K562 (cell line): ENCODE measurements around the gene BMP2K. TPM values are rescaled to one million over a fixed set of nuclear protein-coding genes. Genes with fewer than 3 reads are reported as not detected.

Source experiments
- ATAC-seq: fragments of 200-7000 bp; cut with Tn5 transposase; 3 replicates; pipeline ENCODE4 v1.9.1; 2020; ENCODE audit warnings: moderate library complexity
- BruUV-seq: library from RNA; stranded (reverse); fragments of 400-500 nt; replicated peaks from 2 replicates; lab custom pipeline; 2021; lab: Mats Ljungman, UMichigan
- CTCF ChIA-PET: fragments of 300-600 bp; formaldehyde crosslinking; extraction: SDS; loops from one replicate; lab custom pipeline; 2021; ENCODE audit warnings: low intra/inter-chr PET ratio; lab: Yijun Ruan, JAX
- POLR2A ChIA-PET: fragments of 300-600, 350-650 bp; sonication (Branson Sonifier 250); formaldehyde crosslinking; extraction: SDS; loops from one replicate; lab custom pipeline; 2021; ENCODE audit warnings: antibody characterized with exemption, inconsistent platforms; lab: Yijun Ruan, JAX
- DNase-seq, 4 experiments: peaks; one replicate each; pipeline versions ENCODE4 v3.0.0 to v3.0.0-alpha.2; 2011 to 2018; ENCODE audit warnings: low spot score in 3 of 4, mixed read lengths in 3 of 4; ENCODE audit errors: extremely low read depth in 1 of 4
- FAIRE-seq: peaks from 2 replicates; lab custom pipeline; 2011; peaks lifted over from hg19 to GRCh38; lab: Jason Lieb, UNC
- H2AFZ ChIP-seq: 2 replicates; pipeline ENCODE4 v1.6.0; 2011; ENCODE audit warnings: low read depth, low read length, control low read depth, inconsistent platforms
- H3K27ac ChIP-seq: fragments of 200-600 bp; 3 replicates; pipeline ENCODE4 v1.8.0; 2011; ENCODE audit warnings: low read depth, mild to moderate bottlenecking, control low read depth, inconsistent platforms, low read length, moderate library complexity, mixed read lengths; ENCODE audit errors: extremely low read depth
- H3K27me3 ChIP-seq, 2 experiments: fragments of 300-600 bp in 1 of 2; 2 replicates in 1 of 2; 3 replicates in 1 of 2; pipeline versions ENCODE4 v1.6.0 to v1.8.0; 2011; ENCODE audit warnings: inconsistent platforms in 2 of 2, low read length in 2 of 2, mild to moderate bottlenecking in 1 of 2, mixed read lengths in 1 of 2, moderate library complexity in 1 of 2; ENCODE audit not compliant: control insufficient read depth in 2 of 2, insufficient read depth in 2 of 2
- H3K36me3 ChIP-seq: fragments of 300-600 bp; 3 replicates; pipeline ENCODE4 v1.8.0; 2011; ENCODE audit warnings: mild to moderate bottlenecking, low read length, inconsistent platforms; ENCODE audit not compliant: control insufficient read depth, insufficient read depth
- H3K4me1 ChIP-seq, 2 experiments: fragments of 200-600 bp in 1 of 2; replicated peaks in 1 of 2; 2 replicates in 1 of 2; 3 replicates in 1 of 2; pipeline versions ENCODE4 v1.5.1 to v1.8.0; 2011; ENCODE audit warnings: inconsistent platforms in 2 of 2, low read length in 2 of 2, mild to moderate bottlenecking in 1 of 2, mixed read lengths in 1 of 2, moderate library complexity in 1 of 2; ENCODE audit not compliant: control insufficient read depth in 2 of 2, insufficient read depth in 2 of 2
- H3K4me2 ChIP-seq: 2 replicates; pipeline ENCODE4 v1.6.1; 2011; ENCODE audit warnings: low read length, control low read depth, inconsistent platforms, mixed read lengths; ENCODE audit not compliant: insufficient read depth
- H3K4me3 ChIP-seq: fragments of 200-600 bp; sonication (generic), shearing (Covaris generic); 2 replicates; pipeline ENCODE4 v1.5.1; 2016; ENCODE audit warnings: control low read depth, inconsistent platforms
- H3K79me2 ChIP-seq: fragments of 200-600 bp; 3 replicates; pipeline ENCODE4 v1.8.0; 2011; ENCODE audit warnings: low read length, inconsistent platforms; ENCODE audit not compliant: control insufficient read depth, insufficient read depth
- H3K9ac ChIP-seq, 2 experiments: 2 replicates each; pipeline versions ENCODE4 v1.6.0 to v1.6.1; 2011; ENCODE audit warnings: low read depth in 2 of 2, low read length in 2 of 2, control low read depth in 1 of 2, inconsistent platforms in 1 of 2, mild to moderate bottlenecking in 1 of 2, mixed read lengths in 1 of 2; ENCODE audit not compliant: insufficient read depth in 1 of 2
- H3K9me1 ChIP-seq: one replicate; pipeline ENCODE4 v1.6.0; 2011; ENCODE audit warnings: inconsistent platforms, mild to moderate bottlenecking, low read length, moderate library complexity; ENCODE audit not compliant: control insufficient read depth, insufficient read depth
- H3K9me3 ChIP-seq: replicated peaks from 2 replicates; pipeline ENCODE4 v1.5.1; 2011; ENCODE audit warnings: low read depth, low read length, inconsistent platforms; ENCODE audit not compliant: control insufficient read depth, insufficient read depth
- H4K20me1 ChIP-seq: replicated peaks from 2 replicates; pipeline ENCODE4 v1.6.1; 2011; ENCODE audit warnings: low read length, inconsistent platforms, mixed read lengths; ENCODE audit not compliant: control insufficient read depth, insufficient read depth
- MAFK ChIP-seq: IDR thresholded peaks from 2 replicates; pipeline ENCODE4 v1.6.1; 2011; ENCODE audit warnings: low read length, improper control_type of control experiment
- RERE ChIP-seq: sonication (generic); formaldehyde crosslinking; IDR thresholded peaks from 2 replicates; pipeline ENCODE4 v1.8.0; 2023; ENCODE audit warnings: missing genetic modification reagents, mild to moderate bottlenecking, borderline replicate concordance
- RREB1 ChIP-seq: fragments of 250-450 bp; sonication (Bioruptor Pico); IDR thresholded peaks from 2 replicates; pipeline ENCODE4 v1.4.0; 2020
- WGBS: fragments of 100-300 bp; shearing (Covaris generic); methylation state at CpG from one replicate; pipeline ENCODE4 v1.1.6; 2016; ENCODE audit warnings: low coverage, mixed read lengths; ENCODE audit not compliant: insufficient coverage; ENCODE audit errors: missing lambda C conversion rate; 5-methylcytosine and 5-hydroxymethylcytosine counted together
- in situ Hi-C: fragments of 300-500 bp; cut with MboI; formaldehyde crosslinking; loops from 4 replicates; pipeline ENCODE4 v1.15.0; 2018; ENCODE audit warnings: inconsistent platforms, mixed read lengths
- intact Hi-C: fragments of 100-400 bp; cut with micrococcal nuclease; formaldehyde crosslinking; loops from 2 replicates; pipeline ENCODE4 v1.14.2; 2022
- polyA plus RNA-seq, 8 experiments: library from polyadenylated mRNA; depleted of rRNA in 4 of 8; stranded (reverse) in 5 of 8; unstranded in 3 of 8; fragments of >200 nt; fragmentation: Nextera tagmentation in 2 of 8; fragmentation: Illumina TruSeq in 1 of 8; extraction: Ambion mirVana in 2 of 8; extraction: Trizol in 1 of 8; gene quantifications; 2 replicates each; pipeline versions ENCODE4 v1.2.1 to v1.2.3, GENCODE V29; 2011 to 2014; ENCODE audit warnings: inconsistent platforms in 1 of 8, missing spikeins in 1 of 8
- total RNA-seq, 7 experiments: library from RNA; depleted of rRNA in 6 of 7; stranded (reverse); fragments of >200 nt in 6 of 7; fragmentation: Illumina TruSeq in 2 of 7; extraction: Trizol in 2 of 7; gene quantifications; 2 replicates each; pipeline versions ENCODE4 v1.2.1 to v1.2.3, GENCODE V29; 2011 to 2021; ENCODE audit warnings: low replicate concordance in 1 of 7
- TF ChIP-seq, protein P1 (sequence below), 2 experiments: fragments of 200-800 bp in 1 of 2; sonication (Bioruptor generic) in 1 of 2; sonication (generic) in 1 of 2; formaldehyde crosslinking in 1 of 2; IDR thresholded peaks in 1 of 2; conservative IDR thresholded peaks in 1 of 2; 2 replicates each; pipeline versions ENCODE4 v1.5.0 to v1.6.1; 2016 to 2020; ENCODE audit warnings: missing compliant biosample characterization in 1 of 2, missing genetic modification characterization in 1 of 2, missing genetic modification reagents in 1 of 2

Gene BMP2K
- total and polyA plus RNA-seq, 9 of the 15 experiments (the other 6 are each of a cell fraction or from before 2014, with no cell fraction given), result 17.0 to 217 (median 104) TPM

DNA sequence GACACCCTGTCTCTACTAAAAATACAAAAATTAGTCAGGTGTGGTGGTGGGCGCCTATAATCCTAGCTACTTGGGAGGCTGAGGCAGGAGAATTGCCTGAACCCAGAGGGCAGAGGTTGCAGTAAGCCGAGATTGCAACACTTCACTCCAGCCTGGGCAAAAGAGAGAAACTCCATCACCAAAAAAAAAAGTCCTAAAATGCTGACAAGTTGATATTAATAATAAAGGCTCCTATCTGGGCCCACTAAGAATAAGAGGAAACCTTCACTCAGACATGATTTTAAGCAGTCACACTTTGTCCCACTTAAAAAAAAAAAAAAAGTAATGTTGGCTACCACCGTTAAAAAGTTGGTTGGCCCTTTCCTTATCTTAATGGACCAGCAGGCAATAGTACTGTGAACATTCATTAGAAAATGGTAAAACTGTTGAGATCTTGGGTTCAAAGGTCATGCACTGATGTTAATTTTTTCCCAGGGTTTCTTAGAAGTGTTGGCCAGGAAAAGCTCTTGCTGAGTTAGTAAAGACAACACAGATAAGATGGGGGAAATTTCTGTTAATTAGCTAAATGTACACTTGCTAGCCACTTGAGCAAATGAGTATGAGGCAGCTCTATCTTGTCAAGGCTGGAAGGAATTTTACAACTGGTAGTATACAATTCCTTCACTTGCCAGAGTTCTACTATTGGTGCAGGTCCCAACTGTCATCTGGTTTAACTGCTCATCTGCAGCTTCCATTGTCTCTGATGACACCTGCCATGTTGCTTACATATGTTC lies 43.6 kb upstream of the BMP2K start:
- no peaks in the 10 kb centered on the region for H3K27me3 ChIP-seq
- H3K79me2 ChIP-seq, result peaks cover 11% of the 10 kb centered on the region; the same call in 2 of the 3 replicates
- H3K36me3 ChIP-seq, result no peaks in the 10 kb centered on the region
- ChIA-PET POLR2A (interaction anchor here (0.9 to 1.8 kb wide), 4 partner anchors 10 to 27 kb away, joined by 4 to 7 read pairs (median 5); no protein-coding TSS in a partner anchor), CTCF (no interaction called here)
- DNase-seq, result peak; percentile 68 to 92 (median 74)
- peak overlapping the region; percentile 53 for H3K4me2 ChIP-seq
- no peaks in the 10 kb centered on the region for H3K9me3 ChIP-seq
- peaks cover 30 to 73% of the 10 kb centered on the region in 2 experiments for H3K4me1 ChIP-seq
- in situ Hi-C loops, result no loop called here
- peak; percentile 67 for ATAC-seq
- no peaks in the 10 kb centered on the region for H4K20me1 ChIP-seq
- 10% methylated on average over 3 of the region's 3 CpGs for WGBS
- peak overlapping the region; percentile 78 for H3K27ac ChIP-seq
- no peak overlapping the region for H3K4me3 ChIP-seq
- peak; percentile 91 for FAIRE-seq
- intact Hi-C loops, result loop anchor here (1.0 to 5.0 kb wide), 4 partner anchors 40 to 120 kb away; no protein-coding TSS in a partner anchor
- H2AFZ ChIP-seq, result peak overlapping the region; percentile 7; the same call in 1 of the 2 replicates
- H3K9ac ChIP-seq, result peak overlapping the region in 1 of 2 experiments; percentile 17; a peak in 1 of 4 replicates
- no peaks in the 10 kb centered on the region for H3K9me1 ChIP-seq
- no TSS peak for BruUV-seq
- TF ChIP-seq RREB1 (CRISPR knock-in tag) (no peak), MAFK (peak; percentile 64; the same call in 1 of the 2 replicates), RERE (CRISPR knock-in tag) (no peak)
- TF ChIP-seq, protein P1, sequence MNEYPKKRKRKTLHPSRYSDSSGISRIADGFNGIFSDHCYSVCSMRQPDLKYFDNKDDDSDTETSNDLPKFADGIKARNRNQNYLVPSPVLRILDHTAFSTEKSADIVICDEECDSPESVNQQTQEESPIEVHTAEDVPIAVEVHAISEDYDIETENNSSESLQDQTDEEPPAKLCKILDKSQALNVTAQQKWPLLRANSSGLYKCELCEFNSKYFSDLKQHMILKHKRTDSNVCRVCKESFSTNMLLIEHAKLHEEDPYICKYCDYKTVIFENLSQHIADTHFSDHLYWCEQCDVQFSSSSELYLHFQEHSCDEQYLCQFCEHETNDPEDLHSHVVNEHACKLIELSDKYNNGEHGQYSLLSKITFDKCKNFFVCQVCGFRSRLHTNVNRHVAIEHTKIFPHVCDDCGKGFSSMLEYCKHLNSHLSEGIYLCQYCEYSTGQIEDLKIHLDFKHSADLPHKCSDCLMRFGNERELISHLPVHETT (CRISPR knock-in tag; conservative IDR thresholded peaks at IDR 0.05 in 1 of 2, IDR thresholded peaks at IDR 0.05 in 1 of 2), result peak in 1 of 2 experiments; percentile 83; a peak in 2 of 4 replicates
